ENCODE data around the gene STEAP4. TPM values are rescaled to one million over a fixed set of nuclear protein-coding genes. Genes with fewer than 3 reads are reported as not detected.

STEAP4 gene
- total RNA-seq, 4 donors from 2014 or later: 47.9 to 318 (median 110) TPM

DNA sequence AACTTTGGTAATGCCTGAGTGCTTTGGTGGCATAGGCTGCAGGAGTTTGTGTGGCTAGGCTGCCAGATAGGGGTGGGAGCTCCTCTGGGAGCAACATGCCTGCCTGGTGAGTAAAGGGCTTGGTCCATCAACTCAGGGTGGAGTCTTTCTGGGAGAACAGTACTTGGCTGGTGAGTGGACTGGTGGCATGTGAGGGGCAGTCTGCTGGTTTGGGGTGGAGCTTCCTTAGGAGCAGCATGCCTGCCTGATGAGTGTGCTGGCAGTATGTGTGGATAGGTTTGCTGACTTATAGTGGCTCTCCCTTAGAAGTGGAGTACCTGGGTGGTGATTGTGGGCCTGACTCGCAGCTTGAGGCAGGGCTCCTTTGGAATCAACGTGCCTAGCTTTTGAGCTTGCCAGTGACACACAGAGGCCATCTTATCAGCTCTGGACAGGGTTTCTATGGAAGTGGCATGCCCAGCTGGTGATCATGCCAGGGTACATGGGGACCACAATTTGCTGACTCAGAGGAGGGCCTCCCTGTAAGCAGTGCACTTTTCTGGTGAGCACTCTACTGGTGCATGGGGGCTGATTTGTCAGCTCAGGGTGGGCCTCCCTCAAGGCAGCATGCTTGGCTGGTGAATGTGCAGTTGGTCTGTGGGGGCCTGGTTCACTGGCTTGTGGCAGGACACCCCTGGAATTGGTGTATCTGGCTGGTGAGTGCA, 51.8 kb downstream of the STEAP4 start:
- ATAC-seq (ENCODE audit: low FRiP score) (no peak), DNase-seq (ENCODE audit: low spot score) (no peak)
- TF ChIP-seq CTCF (IDR thresholded peaks at IDR 0.05): no peak

- DNase-seq (ENCODE audit: low spot score) (no peak), ATAC-seq (ENCODE audit: low FRiP score) (no peak)
- no peak for TF ChIP-seq CTCF (IDR thresholded peaks at IDR 0.05)
These were observed 53.1 kb downstream of the STEAP4 start for GRCh38 chr7:88253640-88254039.

DNA sequence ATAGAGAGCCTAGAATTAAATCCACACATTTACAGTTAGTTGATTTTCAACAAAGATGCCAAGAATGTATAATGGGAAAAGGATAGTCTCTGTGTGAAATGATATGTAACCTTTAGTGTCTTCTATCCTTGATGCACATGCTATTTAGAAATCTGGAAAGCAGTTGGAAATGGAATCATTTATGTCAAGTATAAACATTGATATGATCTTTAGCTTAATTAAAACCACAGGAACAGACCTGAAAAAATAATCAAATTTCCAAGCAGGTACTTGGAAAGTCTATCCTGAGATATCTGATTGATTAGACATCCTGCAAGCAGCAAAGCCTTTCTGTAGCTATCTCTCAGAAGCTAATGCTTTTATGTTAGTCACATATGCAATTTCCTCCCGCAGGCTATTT, 62.4 kb downstream of the STEAP4 start:
- DNase-seq (ENCODE audit: low spot score): no peak
- TF ChIP-seq CTCF (IDR thresholded peaks at IDR 0.05): no peak
- no peak for ATAC-seq (ENCODE audit: low FRiP score)

GRCh38 chr7:88243345-88243909, 63.3 kb downstream of the STEAP4 start:
- DNase-seq (ENCODE audit: low spot score): no peak
- peak in 1 of 3 donors; percentile 49 for TF ChIP-seq CTCF (IDR thresholded peaks at IDR 0.05)
- peak; percentile 64 for ATAC-seq (ENCODE audit: low FRiP score)

- DNase-seq (ENCODE audit: low spot score): no peak
- TF ChIP-seq CTCF (IDR thresholded peaks at IDR 0.05): no peak
- no peak for ATAC-seq (ENCODE audit: low FRiP score)
These were observed 66.8 kb downstream of the STEAP4 start for GRCh38 chr7:88239852-88240251.

DNA sequence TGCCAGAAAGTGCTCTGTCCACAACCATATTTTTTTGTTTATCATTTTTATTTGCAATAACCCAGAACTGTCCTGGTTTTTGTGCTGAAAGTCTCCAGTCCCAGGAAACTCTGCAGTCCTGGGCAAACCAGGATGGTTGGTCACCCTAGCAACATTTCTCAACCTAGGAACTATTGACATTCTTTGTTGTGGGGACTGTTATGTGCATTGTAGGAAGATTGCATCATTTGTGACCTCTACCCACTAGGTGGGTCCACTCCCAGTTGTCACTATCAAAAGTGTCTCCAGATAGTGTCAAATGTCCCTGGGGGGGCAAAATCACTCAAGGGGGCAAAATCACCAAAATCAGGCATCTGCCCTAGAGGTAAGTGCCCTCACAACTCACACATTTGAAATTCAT, 72.9 kb downstream of the STEAP4 start:
- no peak for TF ChIP-seq CTCF (IDR thresholded peaks at IDR 0.05)
- no peak for ATAC-seq (ENCODE audit: low FRiP score)
- no peak for DNase-seq (ENCODE audit: low spot score)

- TF ChIP-seq CTCF (IDR thresholded peaks at IDR 0.05): no peak
- no peak for ATAC-seq (ENCODE audit: low FRiP score)
- DNase-seq (ENCODE audit: low spot score): no peak
These were observed 76.0 kb downstream of the STEAP4 start for GRCh38 chr7:88230646-88231045.

Data from omental fat pad (tissue), 4 donors.